GM18951 (cell line): ENCODE results near the gene CPE.

Experiments used
- POLR2A ChIP-seq: IDR thresholded peaks from 4 replicates; pipeline ENCODE4 v1.6.1; 2011; ENCODE audit warnings: mild to moderate bottlenecking; ENCODE audit not compliant: insufficient read length, insufficient read depth; ENCODE audit errors: extremely low read depth
- in situ Hi-C: fragments of 300-500 bp; cut with MboI; formaldehyde crosslinking; loops from one replicate; pipeline ENCODE4 v1.12.0; 2022; ENCODE audit warnings: low sequenced_read_pairs, mixed read lengths, inconsistent platforms; ENCODE audit not compliant: unreplicated experiment

The CPE gene

DNA sequence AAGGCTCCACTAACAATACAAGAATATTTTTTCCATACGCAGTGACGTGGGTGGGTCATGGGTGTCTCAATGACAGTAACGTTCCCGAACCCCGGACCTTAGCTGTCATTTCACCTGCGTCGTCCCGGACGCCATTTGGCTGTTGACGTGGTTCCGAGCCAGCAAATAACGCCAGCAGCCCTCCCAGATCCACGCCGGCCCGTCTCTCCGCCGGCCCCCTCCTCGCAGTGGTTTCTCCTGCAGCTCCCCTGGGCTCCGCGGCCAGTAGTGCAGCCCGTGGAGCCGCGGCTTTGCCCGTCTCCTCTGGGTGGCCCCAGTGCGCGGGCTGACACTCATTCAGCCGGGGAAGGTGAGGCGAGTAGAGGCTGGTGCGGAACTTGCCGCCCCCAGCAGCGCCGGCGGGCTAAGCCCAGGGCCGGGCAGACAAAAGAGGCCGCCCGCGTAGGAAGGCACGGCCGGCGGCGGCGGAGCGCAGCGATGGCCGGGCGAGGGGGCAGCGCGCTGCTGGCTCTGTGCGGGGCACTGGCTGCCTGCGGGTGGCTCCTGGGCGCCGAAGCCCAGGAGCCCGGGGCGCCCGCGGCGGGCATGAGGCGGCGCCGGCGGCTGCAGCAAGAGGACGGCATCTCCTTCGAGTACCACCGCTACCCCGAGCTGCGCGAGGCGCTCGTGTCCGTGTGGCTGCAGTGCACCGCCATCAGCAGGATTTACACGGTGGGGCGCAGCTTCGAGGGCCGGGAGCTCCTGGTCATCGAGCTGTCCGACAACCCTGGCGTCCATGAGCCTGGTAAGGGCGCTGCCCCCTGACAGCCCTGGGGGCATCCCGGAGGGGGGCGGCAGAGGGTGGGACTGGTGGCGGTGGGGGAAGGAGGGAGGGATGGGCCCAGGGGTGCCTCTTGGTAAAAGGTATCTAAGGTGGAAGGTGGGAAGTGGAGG, at the start of gene CPE:
Gene CPE, plus strand, starts transcription at position 264 of the 933 bp plus-strand sequence. Its CDS starts 214 bp downstream, at position 478.
- in situ Hi-C loops: no loop called here
- no peak for TF ChIP-seq POLR2A

DNA sequence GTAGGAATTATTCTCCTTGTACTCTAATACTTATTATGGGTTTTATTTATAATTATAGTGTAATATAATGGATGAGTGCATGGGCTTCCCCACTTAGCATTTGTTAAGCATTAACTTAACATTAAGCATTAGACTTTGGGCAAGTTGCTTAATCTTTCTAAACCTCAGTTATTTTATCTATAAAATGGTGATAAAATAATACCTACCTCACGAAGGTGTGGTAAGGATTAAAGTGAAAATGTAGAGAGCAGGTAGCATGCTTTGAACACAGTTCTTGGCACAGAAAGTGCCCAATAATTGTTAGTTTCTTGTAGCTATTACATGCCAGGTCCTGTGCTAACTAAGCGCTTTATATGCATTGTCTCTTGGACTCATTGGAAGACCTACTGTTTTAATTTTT, 48.7 kb upstream of the CPE start:
- TF ChIP-seq POLR2A: no peak

GRCh38 chr4:165330666-165331065, 48.1 kb upstream of the CPE start:
- in situ Hi-C loops: no loop called here
- TF ChIP-seq POLR2A: no peak

More for the DNA sequence above, 48.7 kb upstream of the CPE start:
- in situ Hi-C loops: no loop called here

GRCh38 chr4:165331359-165331758, 47.4 kb upstream of the CPE start:
- no peak for TF ChIP-seq POLR2A
- in situ Hi-C loops: no loop called here

DNA sequence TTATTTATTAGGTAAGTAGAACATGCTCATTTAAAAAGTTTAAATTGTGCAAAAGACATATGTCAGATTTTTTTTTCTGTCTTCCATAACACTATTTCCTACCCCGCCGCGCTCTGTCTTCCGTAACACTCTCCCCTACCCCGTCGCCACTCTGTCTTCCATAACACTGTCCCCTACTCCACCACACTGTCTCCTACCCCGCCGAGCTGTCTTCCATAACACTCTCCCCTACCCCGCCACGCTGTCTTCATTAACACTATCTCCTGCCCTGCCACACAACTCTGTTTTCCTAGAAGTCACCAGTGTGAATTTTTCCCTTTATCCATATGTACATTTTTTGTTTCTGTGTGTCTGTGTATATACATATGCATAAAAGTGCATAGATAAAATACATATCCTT, 47.0 kb upstream of the CPE start:
- in situ Hi-C loops: no loop called here

GRCh38 chr4:165332502-165332901, 46.3 kb upstream of the CPE start:
- no peak for TF ChIP-seq POLR2A
- in situ Hi-C loops: no loop called here

More for the DNA sequence above, 47.0 kb upstream of the CPE start:
- no peak for TF ChIP-seq POLR2A

DNA sequence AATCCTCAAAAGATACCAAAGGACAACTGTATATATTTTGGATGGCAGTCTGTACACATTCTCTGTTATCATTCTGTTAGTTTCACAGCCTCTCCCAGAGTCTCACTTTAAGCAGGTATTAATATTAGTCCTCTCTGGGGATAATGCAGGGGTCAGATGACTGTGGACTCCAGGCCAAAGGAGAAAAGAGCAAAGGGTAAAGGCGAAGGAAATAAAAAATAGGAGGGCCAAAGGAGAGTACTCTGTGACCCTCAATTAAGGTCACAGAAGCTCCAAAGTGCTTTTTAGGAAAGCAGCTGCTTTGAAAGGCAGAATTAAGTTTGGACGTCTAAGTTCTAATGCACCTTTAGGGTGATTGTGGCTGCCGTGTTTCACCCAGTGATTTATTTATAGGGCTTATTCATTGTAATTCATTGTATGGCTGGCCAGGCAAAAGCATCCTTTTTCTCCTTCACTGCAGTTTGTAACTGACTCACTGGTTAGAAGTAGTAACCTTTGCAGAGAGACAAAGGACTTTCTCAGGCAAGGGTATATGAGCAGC, 43.6 kb upstream of the CPE start:
- in situ Hi-C loops: no loop called here
- TF ChIP-seq POLR2A: no peak

DNA sequence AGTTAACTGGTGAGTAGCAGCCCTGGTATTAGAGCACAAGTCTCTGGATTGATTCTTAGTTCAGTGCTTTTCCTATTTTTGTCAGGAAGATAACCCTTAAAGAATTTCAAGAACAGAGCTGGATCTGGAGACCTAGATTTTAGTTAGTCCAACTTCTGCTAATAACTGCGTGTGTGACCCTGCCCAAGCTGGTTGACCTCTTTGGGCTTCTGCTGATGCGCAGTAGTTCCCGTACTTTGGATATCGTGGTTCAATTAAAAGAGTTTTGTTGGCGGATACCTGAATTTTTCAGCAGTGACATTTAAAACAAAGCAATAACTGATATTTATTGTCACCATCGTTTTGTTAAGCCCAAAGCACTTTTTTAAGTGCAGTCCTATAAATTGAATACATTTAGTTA, 42.1 kb upstream of the CPE start:
- no peak for TF ChIP-seq POLR2A
- in situ Hi-C loops: no loop called here

DNA sequence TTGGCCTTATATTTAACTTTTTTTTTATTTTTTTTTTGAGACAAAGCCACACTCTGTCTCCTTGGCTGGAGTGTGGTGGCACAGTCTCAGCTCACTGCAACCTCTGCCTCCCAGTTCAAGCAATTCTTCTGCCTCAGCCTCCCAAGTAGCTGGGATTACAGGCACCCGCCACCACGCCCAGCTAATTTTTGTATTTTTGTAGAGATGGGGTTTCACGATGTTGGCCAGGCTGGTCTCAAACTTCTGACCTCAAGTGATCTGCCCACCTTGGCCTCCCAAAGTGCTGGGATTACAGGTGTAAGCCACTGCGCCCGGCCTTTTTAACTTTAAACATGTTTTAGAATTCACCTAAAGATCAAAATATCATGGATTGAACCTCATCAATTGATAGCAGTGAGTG, 36.5 kb upstream of the CPE start:
- in situ Hi-C loops: loop anchor here (10.0 kb wide), 1 partner anchor 208 kb away; no protein-coding TSS in a partner anchor

DNA sequence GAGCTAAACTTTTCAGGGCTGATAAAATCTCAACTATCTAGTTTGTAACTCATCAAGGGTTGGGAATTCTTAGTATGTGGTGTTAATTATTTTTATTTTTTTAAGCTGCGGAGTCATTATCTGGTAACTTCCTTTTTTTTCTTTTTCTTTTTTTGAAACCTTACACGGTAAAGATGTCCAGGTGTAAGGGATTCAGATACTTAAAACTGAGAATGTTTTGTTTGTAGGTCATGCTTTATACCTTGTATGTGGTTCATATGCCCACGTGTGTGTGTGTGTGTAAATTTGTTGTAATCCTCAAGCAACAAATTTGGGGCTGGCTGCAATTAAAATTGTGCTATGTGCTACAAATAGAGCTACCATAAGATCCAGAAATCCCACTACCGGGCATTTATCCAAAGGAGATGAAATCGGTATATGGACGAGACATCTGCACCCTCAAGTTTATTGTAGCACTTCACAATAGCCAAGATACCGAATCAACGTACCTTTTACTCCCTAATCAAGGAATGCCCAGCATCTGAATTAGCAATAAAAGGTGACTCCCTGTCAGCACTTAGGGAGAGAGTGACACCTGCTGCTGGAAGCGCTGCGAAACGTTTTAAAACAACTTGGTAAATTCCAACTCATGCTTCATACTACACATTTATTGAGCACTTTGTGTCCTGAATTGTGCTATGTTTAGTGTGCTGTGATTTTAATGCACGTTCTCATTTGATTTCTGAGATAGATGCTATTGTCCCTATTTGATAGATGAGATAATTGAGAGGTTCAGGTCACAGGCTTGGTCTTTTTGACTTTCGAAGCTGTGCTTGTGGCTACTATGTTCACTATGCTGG, 35.2 kb upstream of the CPE start:
- in situ Hi-C loops: loop anchor here (10.0 kb wide), 1 partner anchor 209 kb away; no protein-coding TSS in a partner anchor

GRCh38 chr4:165345666-165346417, 33.0 kb upstream of the CPE start:
- in situ Hi-C loops: loop anchor here (10.0 kb wide), 1 partner anchor 211 kb away; no protein-coding TSS in a partner anchor
- no peak for TF ChIP-seq POLR2A

More for the DNA sequence above, 35.2 kb upstream of the CPE start:
- TF ChIP-seq POLR2A: no peak

DNA sequence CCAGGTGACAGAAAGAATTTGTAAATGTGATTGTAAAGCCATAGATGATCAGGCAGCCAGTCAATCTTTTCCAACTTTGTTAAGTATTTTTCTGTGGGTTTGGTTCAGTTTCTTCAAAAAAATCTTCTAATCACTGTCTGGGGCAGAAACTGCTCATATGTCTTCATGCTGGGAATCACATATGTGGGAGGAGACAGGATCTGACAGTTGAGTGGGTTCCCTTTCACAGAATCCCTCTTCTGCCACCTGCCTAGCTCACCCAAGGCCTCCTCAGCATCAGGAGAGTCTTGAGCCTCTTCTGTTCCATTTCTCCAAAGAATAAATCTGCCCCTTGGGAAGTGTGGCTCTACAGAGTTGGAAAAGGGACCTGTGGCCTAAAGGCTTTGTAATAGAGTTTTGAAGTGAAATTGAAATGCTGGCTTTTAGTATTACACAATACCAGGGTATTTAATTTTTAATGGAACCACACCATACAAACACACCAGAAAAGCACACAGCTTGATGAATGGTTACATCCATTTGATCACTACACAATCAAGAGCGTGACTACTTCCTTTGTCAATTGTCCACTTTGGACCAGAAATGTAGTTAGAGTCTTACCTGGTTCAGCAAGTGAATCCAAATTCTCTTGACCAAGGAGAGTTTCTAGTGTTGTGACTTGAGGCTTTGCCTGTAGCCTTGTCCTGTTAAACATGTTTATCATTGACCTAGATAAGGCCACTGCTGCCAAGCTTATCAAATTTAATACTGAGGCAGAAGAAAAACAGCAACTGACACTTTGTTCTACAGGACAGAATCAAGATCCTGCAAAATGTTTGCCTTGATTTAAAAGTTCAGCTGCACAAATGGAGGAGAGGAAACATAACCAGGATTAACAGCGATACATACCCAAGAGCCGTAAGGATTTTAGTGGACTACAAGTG, 30.9 kb upstream of the CPE start:
- in situ Hi-C loops: loop anchor here (10.0 kb wide), 1 partner anchor 213 kb away; no protein-coding TSS in a partner anchor
- TF ChIP-seq POLR2A: no peak
